K562 (cell line): ENCODE results near the gene TBX19. TPM values are rescaled to one million over a fixed set of nuclear protein-coding genes. Genes with fewer than 3 reads are reported as not detected.

Experiments
- BACH1 ChIP-seq: fragments of 200-800 bp; sonication (Bioruptor generic); IDR thresholded peaks from 2 replicates; pipeline ENCODE4 v1.6.1; 2016; ENCODE audit warnings: missing genetic modification characterization, missing compliant biosample characterization
- CBX3 ChIP-seq, 2 experiments: IDR thresholded peaks; 1 replicate in 1 of 2; 2 replicates in 1 of 2; pipeline ENCODE4 v1.6.1; 2012; ENCODE audit warnings: inconsistent platforms in 2 of 2, low read length in 2 of 2, borderline replicate concordance in 1 of 2, control low read depth in 1 of 2
- ESRRA ChIP-seq: fragments of 450-650 bp; IDR thresholded peaks from 2 replicates; pipeline ENCODE4 v1.6.1; 2014; ENCODE audit warnings: low read depth, mild to moderate bottlenecking, moderate library complexity, borderline replicate concordance
- FOXK2 ChIP-seq, 2 experiments: fragments of 450-650 bp; IDR thresholded peaks in 1 of 2; conservative IDR thresholded peaks in 1 of 2; 2 replicates each; pipeline ENCODE4 v1.6.1; 2016; ENCODE audit warnings: low read depth in 2 of 2, mild to moderate bottlenecking in 1 of 2
- GATAD2B ChIP-seq: fragments of 450-650 bp; IDR thresholded peaks from 2 replicates; pipeline ENCODE4 v1.6.1; 2017; ENCODE audit warnings: mild to moderate bottlenecking, borderline replicate concordance
- HLTF ChIP-seq: fragments of 450-650 bp; IDR thresholded peaks from 2 replicates; pipeline ENCODE4 v1.6.1; 2016
- MAFK ChIP-seq: IDR thresholded peaks from 2 replicates; pipeline ENCODE4 v1.6.1; 2011; ENCODE audit warnings: low read length, improper control_type of control experiment
- MAZ ChIP-seq, 2 experiments: fragments of 450-650 bp in 1 of 2; sonication (generic) in 1 of 2; formaldehyde crosslinking; IDR thresholded peaks in 1 of 2; conservative IDR thresholded peaks in 1 of 2; 2 replicates each; pipeline versions ENCODE4 v1.4.0 to v1.5.0; 2020; ENCODE audit warnings: mild to moderate bottlenecking in 1 of 2, missing genetic modification reagents in 1 of 2
- MTA1 ChIP-seq: fragments of 450-650 bp; IDR thresholded peaks from 2 replicates; pipeline ENCODE4 v1.6.1; 2017; ENCODE audit warnings: borderline replicate concordance
- PCBP1 ChIP-seq: fragments of 200-400 bp; formaldehyde crosslinking; IDR thresholded peaks from 2 replicates; pipeline ENCODE4 v1.6.1; 2018; ENCODE audit warnings: mild to moderate bottlenecking, low read depth, low read length; ENCODE audit not compliant: poor library complexity, severe bottlenecking
- POLR2B ChIP-seq: fragments of 450-650 bp; IDR thresholded peaks from 2 replicates; pipeline ENCODE4 v1.6.1; 2018; ENCODE audit warnings: low read depth; ENCODE audit not compliant: partially characterized antibody
- SMARCC2 ChIP-seq: fragments of 450-650 bp; IDR thresholded peaks from 2 replicates; pipeline ENCODE4 v1.6.1; 2017; ENCODE audit warnings: antibody characterized with exemption, moderate library complexity, mild to moderate bottlenecking, low read depth
- ZNF57 ChIP-seq: fragments of 450-650 bp; formaldehyde crosslinking; IDR thresholded peaks from 2 replicates; pipeline ENCODE4 v1.4.0; 2020; ENCODE audit warnings: mild to moderate bottlenecking, moderate library complexity
- ZNF584 ChIP-seq: fragments of 200-800 bp; sonication (Bioruptor generic); IDR thresholded peaks from 2 replicates; pipeline ENCODE4 v1.6.1; 2016; ENCODE audit warnings: low read depth, mild to moderate bottlenecking, missing genetic modification characterization, missing compliant biosample characterization
- polyA plus RNA-seq, 8 experiments: library from polyadenylated mRNA; depleted of rRNA in 4 of 8; stranded (reverse) in 5 of 8; unstranded in 3 of 8; fragments of >200 nt; fragmentation: Nextera tagmentation in 2 of 8; fragmentation: Illumina TruSeq in 1 of 8; extraction: Ambion mirVana in 2 of 8; extraction: Trizol in 1 of 8; gene quantifications; 2 replicates each; pipeline versions ENCODE4 v1.2.1 to v1.2.3, GENCODE V29; 2011 to 2014; ENCODE audit warnings: inconsistent platforms in 1 of 8, missing spikeins in 1 of 8
- total RNA-seq, 7 experiments: library from RNA; depleted of rRNA in 6 of 7; stranded (reverse); fragments of >200 nt in 6 of 7; fragmentation: Illumina TruSeq in 2 of 7; extraction: Trizol in 2 of 7; gene quantifications; 2 replicates each; pipeline versions ENCODE4 v1.2.1 to v1.2.3, GENCODE V29; 2011 to 2021; ENCODE audit warnings: low replicate concordance in 1 of 7
- TF ChIP-seq, protein P1 (sequence below): fragments of 200-800 bp; sonication (Bioruptor generic); IDR thresholded peaks from 2 replicates; pipeline ENCODE4 v1.6.1; 2016; ENCODE audit warnings: missing genetic modification characterization, missing compliant biosample characterization
- TF ChIP-seq, protein P2 (sequence below), 2 experiments: fragments of 450-650 bp; IDR thresholded peaks; 2 replicates each; pipeline ENCODE4 v1.6.1; 2018; ENCODE audit warnings: mild to moderate bottlenecking in 2 of 2, low read depth in 1 of 2; ENCODE audit not compliant: partially characterized antibody in 2 of 2
- TF ChIP-seq, protein P3 (sequence below): sonication (generic); IDR thresholded peaks from 2 replicates; pipeline ENCODE4 v1.6.1; 2016

The TBX19 gene
- total and polyA plus RNA-seq, 9 of the 15 experiments (the other 6 are each of a cell fraction or from before 2014, with no cell fraction given), result 0.32 to 3.1 (median 0.95) TPM

DNA sequence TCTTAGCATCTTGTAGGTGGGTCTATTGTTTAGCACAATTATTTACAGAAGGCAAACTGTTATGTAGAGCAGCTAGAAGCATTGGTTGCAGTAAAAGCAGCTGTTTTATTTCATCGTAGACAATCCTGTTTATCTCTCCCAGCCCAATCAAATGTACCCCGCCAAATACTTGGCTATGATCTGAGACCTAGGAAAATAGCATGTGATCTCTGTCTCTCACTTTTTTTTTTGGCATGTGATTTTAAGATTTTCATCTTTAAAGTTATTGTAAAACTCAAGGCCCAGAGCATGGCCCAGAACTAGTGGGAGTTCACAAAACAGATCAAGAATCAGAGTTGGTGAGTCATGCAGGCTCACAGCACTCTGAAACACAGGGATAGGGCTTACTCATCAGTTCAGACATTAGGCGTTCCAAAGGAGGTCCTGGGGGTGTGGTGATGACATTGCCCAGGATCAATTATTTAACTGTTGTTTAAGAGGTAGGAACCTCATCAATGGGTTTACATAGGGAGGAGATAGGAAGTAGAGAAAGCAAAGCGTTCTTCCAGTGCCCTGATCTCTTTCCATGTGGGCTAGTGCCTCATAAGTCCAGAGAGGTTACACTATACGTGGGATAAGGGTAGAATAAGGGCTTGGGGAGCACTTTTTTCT lies 40.2 kb downstream of the TBX19 start (continued):
- TF ChIP-seq, protein P1, sequence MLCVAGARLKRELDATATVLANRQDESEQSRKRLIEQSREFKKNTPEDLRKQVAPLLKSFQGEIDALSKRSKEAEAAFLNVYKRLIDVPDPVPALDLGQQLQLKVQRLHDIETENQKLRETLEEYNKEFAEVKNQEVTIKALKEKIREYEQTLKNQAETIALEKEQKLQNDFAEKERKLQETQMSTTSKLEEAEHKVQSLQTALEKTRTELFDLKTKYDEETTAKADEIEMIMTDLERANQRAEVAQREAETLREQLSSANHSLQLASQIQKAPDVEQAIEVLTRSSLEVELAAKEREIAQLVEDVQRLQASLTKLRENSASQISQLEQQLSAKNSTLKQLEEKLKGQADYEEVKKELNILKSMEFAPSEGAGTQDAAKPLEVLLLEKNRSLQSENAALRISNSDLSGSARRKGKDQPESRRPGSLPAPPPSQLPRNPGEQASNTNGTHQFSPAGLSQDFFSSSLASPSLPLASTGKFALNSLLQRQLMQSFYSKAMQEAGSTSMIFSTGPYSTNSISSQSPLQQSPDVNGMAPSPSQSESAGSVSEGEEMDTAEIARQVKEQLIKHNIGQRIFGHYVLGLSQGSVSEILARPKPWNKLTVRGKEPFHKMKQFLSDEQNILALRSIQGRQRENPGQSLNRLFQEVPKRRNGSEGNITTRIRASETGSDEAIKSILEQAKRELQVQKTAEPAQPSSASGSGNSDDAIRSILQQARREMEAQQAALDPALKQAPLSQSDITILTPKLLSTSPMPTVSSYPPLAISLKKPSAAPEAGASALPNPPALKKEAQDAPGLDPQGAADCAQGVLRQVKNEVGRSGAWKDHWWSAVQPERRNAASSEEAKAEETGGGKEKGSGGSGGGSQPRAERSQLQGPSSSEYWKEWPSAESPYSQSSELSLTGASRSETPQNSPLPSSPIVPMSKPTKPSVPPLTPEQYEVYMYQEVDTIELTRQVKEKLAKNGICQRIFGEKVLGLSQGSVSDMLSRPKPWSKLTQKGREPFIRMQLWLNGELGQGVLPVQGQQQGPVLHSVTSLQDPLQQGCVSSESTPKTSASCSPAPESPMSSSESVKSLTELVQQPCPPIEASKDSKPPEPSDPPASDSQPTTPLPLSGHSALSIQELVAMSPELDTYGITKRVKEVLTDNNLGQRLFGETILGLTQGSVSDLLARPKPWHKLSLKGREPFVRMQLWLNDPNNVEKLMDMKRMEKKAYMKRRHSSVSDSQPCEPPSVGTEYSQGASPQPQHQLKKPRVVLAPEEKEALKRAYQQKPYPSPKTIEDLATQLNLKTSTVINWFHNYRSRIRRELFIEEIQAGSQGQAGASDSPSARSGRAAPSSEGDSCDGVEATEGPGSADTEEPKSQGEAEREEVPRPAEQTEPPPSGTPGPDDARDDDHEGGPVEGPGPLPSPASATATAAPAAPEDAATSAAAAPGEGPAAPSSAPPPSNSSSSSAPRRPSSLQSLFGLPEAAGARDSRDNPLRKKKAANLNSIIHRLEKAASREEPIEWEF (CRISPR knock-in tag), result peak; percentile 33; the same call in 1 of the 2 replicates
- TF ChIP-seq GATAD2B (no peak), HLTF (no peak), POLR2B (no peak), MTA1 (0 out of 2 replicates have a peak, but pooled peaks have one; percentile 37), ZNF584 (CRISPR knock-in tag) (no peak), SMARCC2 (peak; percentile 78), CBX3 (IDR thresholded peaks at IDR 0.05; ENCODE audit: borderline replicate concordance in 1 of 2, low read length in 2 of 2) (peak in 1 of 2 experiments; percentile 19; a peak in 1 of 3 replicates), ZNF57 (CRISPR knock-in tag) (peak; percentile 75; the same call in 1 of the 2 replicates), BACH1 (tag) (peak; percentile 71; the same call in 1 of the 2 replicates), PCBP1 (no peak), MAZ (CRISPR knock-in tag; conservative IDR thresholded peaks at IDR 0.05 in 1 of 2, IDR thresholded peaks at IDR 0.05 in 1 of 2) (peak in 1 of 2 experiments; percentile 52; a peak in 1 of 4 replicates), FOXK2 (conservative IDR thresholded peaks at IDR 0.05 in 1 of 2, IDR thresholded peaks at IDR 0.05 in 1 of 2; ENCODE audit: low read depth in 2 of 2) (0 out of 4 replicates have a peak, but pooled peaks have one; percentile 16 to 43), MAFK (peak; percentile 78), ESRRA (no peak)
- TF ChIP-seq, protein P2, sequence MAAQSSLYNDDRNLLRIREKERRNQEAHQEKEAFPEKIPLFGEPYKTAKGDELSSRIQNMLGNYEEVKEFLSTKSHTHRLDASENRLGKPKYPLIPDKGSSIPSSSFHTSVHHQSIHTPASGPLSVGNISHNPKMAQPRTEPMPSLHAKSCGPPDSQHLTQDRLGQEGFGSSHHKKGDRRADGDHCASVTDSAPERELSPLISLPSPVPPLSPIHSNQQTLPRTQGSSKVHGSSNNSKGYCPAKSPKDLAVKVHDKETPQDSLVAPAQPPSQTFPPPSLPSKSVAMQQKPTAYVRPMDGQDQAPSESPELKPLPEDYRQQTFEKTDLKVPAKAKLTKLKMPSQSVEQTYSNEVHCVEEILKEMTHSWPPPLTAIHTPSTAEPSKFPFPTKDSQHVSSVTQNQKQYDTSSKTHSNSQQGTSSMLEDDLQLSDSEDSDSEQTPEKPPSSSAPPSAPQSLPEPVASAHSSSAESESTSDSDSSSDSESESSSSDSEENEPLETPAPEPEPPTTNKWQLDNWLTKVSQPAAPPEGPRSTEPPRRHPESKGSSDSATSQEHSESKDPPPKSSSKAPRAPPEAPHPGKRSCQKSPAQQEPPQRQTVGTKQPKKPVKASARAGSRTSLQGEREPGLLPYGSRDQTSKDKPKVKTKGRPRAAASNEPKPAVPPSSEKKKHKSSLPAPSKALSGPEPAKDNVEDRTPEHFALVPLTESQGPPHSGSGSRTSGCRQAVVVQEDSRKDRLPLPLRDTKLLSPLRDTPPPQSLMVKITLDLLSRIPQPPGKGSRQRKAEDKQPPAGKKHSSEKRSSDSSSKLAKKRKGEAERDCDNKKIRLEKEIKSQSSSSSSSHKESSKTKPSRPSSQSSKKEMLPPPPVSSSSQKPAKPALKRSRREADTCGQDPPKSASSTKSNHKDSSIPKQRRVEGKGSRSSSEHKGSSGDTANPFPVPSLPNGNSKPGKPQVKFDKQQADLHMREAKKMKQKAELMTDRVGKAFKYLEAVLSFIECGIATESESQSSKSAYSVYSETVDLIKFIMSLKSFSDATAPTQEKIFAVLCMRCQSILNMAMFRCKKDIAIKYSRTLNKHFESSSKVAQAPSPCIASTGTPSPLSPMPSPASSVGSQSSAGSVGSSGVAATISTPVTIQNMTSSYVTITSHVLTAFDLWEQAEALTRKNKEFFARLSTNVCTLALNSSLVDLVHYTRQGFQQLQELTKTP (IDR thresholded peaks at IDR 0.05; ENCODE audit: low read depth in 1 of 2, partially characterized antibody in 2 of 2), result peak in 1 of 2 experiments; percentile 19
- TF ChIP-seq, protein P3, sequence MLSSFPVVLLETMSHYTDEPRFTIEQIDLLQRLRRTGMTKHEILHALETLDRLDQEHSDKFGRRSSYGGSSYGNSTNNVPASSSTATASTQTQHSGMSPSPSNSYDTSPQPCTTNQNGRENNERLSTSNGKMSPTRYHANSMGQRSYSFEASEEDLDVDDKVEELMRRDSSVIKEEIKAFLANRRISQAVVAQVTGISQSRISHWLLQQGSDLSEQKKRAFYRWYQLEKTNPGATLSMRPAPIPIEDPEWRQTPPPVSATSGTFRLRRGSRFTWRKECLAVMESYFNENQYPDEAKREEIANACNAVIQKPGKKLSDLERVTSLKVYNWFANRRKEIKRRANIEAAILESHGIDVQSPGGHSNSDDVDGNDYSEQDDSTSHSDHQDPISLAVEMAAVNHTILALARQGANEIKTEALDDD, result peak; percentile 70
